NCI-H2171 treated with DMSO at 0.1 percent for 48 hours (cell line): ENCODE results near the gene COL7A1.

Experiments
- DNase-seq: peaks from one replicate; lab custom pipeline; 2025; lab: John Stamatoyannopoulos, UW

Gene COL7A1

DNA sequence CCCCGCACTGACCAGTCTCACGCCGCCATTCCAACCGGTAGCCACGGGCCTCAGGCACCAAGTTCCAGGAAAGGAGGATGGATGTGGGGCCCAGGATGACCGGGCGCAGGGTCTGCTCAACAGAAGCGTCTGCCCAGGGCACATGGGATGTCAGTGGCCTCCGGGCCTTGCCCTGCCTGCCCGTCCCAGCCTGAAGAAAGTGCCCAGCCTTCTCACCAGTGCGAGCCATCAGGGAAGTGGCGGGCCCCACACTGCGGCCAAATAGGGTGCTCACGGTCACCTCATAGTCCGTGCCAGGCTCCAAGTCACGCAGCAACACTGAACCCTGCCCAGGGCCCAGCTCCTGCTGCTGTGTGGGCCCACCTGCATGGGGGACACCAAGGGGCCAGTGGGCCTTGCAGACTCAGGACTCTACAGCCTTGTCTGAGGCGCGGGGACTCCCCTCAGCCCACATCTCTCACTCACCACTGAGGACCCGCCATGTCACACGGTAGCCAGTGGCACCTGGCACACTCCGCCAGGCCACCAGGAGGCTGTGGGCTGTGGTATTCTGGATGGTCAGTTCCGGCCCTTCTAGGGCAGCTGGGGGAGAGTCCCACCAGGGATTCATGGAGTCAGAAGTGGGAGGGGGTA lies 3.1 kb downstream of the COL7A1 start:
- DNase-seq: no peak

DNA sequence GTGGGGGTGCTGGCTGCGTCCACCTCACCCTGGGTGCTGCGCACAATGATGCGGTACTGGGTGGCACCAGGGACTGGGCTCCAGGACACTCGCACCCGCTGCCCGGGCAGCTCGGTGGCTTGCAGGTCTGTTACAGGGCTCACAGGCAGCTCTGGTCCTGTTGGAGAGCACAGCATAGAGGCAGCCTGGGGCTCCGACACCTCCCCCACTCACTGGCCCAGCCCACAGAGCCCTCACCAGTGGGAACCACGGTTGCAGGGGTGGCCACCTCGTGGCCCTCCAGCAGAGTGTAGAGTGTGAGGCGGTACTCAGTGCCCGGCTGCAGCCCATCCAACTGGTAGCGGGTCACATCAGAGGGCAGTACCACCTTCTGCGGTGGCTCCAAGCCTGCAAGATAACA lies 3.7 kb downstream of the COL7A1 start:
- DNase-seq: no peak

DNA sequence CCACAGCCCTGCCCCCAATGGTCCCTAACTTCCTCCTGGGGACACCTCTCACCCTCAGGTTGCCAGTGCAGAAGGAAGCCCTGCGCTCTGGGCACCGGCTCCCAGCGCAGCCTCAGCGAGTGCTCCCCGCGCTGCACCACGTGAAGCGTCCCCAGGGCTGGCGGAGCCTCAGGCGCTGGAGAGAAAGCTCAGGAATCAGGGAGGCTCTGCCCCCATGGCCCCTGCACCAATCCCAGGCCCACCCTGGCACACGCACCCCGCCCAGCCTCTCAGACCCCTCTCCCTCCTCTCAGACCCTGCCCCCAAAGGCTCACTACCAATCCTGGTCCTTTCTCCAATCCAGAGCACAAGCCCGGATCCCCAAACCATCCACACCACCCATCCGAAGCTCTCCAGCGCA lies 6.9 kb downstream of the COL7A1 start:
- no peak for DNase-seq

DNA sequence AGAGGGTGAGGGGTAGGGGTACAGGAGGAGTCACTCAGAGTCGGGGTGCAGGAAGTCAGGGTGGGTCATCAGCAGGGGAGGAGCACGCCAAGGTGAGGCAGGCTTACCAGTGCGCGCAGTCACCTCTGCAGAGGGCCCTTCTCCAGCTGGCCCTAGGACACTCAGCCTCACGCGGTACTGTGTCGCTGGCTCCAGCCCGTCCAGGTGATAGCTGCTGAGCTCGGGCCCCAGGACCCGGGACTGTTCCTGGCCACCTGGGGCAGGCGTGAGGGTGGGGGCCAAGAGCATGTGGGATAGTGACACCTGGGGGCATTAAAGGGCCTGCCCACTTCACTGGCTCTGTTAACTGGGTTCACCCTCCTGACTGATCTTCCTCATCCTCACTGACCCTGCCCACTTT lies 7.4 kb downstream of the COL7A1 start:
- no peak for DNase-seq

DNA sequence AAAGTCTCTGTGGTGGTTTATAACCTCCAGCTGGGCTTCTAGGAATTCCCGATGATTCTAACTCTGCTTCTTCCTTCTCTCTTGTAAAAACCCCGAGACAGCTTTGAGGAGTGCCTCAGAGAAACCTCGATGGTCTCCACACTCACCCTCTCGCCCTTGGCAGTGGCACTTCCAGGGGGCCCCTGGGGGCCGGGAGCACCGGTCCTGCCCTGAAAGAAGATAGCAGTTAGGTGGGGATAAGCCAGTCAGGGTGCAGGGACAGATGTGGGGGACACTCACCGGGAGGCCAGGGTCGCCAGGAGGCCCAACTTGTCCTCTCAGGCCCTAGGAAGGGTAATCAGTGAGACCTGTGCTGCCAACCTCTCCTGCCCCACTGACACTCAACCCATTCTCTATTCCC lies 9.7 kb downstream of the COL7A1 start:
- DNase-seq: no peak

DNA sequence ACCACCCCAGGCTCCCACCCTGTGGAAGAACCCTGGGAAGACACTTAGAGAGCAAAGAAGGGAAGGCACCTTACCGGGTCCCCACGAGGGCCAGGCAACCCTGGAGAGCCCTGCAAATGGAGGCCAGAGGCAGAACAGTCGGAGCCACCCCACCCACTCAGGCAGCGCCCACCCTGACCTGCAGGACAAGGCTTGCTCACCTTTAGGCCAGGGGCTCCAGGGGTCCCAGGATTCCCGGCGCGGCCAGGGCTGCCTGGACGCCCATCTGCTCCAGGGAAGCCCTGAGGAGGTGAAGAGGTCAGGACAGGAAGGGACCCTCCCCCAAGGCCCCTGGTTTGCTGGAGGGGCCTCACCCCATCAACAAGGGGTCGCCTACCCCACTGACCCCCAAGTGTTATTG lies 10.3 kb downstream of the COL7A1 start:
- no peak for DNase-seq

DNA sequence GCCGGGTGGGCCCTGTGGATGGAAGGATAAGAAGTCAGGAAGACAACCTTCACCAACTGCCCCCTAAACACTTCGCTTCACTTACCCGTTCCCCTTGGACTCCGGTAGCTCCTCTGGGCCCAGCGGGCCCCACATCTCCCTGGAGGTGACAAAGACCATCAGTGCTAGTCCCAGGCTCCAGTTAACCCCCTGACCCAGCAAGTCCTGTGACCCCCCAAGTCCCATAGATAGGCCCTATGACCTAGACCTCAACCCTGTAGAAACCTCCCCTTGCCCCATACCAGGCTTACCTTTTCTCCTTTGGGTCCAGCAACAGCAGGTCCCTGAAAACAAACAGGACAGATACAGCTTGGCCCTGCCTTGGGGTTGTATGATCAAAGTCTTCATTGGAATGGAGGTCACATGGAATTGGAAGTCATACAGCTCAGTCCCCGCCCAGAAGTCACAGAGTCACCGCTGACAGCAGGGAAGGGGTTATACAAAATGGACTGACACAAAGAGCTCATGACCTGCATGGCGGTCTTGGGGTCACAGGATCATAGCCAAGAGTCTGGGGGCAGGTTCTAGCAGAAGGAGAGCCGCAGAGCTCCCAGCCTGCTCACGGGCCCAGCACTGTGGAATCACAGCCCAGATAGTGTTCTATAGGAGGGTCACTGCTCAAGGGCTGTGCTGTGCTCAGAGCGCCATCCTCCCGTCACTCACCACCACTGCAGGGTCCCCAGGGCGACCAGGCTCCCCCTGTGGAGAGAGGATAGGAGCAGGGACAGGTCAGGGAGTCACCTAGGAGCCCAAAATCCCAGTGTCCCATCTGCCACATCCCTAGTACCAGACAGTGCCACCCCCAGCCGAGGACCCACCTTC lies 13.3 kb downstream of the COL7A1 start:
- no peak for DNase-seq

DNA sequence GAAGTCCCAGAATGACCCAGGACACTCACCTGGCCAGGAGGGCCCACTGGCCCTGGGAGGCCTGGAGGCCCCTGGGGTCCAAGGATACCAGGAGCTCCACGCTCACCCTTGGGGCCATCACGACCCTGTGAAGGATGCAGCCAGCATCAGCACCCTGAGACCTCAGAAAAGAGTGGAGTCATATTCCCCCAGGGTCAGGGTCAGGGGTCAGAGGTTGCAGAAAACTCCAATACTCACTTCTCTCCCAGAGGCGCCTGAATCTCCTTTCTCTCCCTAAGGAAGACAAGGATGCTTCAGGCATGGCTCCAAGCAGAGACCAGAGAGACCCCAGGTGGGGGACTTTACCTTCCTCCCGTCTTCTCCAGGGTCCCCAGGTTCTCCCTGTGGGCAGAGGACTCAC lies 18.5 kb downstream of the COL7A1 start:
- no peak for DNase-seq

DNA sequence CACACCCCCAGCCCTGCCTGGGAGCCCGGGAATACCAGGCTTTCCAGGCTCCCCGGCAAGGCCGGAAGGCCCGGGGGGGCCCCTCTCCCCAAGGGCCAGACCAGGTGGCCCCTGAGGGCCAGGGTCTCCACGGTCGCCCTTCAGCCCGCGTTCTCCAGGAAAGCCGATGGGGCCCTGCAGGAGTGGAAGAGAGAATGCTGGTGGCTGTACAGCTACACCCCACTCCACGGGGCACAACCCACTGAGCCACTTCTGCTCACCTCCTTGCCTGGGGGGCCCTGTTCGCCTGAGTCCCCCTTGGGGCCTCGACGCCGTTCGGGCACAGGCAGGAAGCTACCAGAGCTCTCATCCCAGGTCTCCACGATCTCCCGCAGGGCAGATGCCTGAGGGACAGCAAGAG lies 19.8 kb downstream of the COL7A1 start:
- no peak for DNase-seq

DNA sequence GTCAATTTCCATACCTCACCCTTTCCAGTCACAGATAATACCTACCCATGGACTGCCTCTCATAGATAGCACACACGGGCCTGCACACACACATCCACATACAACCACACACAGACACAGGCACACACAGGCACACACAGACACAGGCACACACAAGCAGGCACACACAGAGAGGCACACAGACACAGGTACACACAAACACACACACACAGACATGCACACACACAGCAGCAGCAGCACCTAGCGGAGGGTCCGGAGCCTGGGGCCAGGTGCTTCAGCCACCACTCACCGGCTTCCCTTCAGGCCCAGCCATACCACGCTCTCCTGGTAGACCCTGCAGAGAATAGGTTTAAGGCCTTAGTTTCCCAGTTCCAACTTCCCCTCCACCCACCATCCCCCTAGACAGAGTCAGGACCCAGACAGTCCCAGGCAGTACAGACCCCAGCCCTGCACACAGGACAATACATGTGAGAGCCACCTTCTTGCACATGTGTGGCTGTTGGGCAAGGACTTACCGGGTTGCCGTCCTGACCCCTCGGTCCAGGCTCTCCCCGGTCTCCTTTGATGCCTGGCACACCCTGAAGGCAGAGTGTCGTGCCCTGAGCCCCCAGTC lies 21.1 kb downstream of the COL7A1 start:
- no peak for DNase-seq

DNA sequence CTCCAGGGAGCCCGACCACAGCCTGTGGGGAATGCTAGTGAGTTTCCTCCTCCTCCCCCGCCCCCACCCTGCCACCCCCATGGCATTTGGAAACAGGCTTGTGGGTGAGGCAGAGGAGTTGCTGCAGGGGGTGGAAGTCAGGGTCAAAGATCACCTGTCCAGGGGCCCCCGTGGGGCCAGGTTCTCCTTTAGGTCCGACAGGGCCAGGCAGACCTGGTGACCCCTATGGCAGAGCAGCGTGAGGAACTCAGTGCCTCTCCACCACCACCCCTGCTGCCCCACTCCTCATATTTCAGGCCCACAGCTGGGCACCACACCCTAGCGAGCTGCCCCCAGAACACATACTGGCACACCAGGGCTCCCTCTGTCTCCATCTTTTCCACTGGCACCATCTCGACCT lies 22.6 kb downstream of the COL7A1 start:
- DNase-seq: no peak

DNA sequence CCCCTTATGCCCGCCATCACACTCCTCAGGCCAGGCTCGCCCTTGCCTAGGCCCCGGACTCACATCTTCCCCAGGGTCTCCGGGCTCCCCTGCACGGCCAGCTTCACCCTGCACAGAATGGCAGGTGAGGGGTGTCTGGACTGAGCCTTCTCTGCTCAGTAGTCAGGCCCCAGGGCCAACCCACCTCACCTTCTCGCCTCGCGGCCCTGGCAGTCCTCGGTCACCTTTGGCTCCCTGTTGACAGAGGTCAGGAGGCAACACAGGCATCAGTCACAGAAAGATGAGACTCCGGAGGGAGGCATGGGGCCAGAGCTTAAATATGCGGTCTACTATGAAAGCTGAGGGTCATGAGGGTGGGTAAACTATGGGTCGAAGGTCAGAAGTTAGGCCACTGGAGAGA lies 23.2 kb downstream of the COL7A1 start:
- DNase-seq: no peak

DNA sequence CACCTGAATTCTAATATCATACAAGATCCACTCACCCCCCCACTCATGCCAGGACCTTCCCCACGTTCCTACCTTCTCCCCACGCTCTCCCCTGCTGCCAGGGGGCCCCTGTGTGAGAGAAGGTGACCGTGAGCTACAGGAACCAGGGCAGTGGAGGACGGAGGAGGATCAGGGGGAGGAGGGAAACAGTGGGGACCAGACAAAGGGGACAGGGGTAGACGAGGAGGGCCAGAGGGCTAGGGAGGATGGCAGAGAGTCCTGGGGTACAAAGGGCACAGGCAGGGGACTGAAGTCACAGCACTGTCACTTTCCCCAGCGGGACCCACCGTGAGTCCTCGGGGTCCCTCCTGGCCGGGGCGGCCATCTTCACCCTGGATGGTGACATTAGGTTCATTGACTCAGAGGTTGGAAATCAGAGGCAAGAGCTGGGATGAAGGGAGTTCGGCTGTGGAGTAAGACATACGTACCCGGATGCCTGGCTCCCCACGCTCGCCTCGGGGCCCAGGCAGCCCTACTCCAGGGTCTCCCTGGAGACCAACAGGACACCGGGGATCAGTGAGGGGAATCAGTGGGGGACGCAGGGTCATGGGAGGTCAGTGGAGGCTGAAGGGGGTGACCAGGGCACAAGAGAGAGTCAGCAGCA lies 25.2 kb downstream of the COL7A1 start:
- no peak for DNase-seq

DNA sequence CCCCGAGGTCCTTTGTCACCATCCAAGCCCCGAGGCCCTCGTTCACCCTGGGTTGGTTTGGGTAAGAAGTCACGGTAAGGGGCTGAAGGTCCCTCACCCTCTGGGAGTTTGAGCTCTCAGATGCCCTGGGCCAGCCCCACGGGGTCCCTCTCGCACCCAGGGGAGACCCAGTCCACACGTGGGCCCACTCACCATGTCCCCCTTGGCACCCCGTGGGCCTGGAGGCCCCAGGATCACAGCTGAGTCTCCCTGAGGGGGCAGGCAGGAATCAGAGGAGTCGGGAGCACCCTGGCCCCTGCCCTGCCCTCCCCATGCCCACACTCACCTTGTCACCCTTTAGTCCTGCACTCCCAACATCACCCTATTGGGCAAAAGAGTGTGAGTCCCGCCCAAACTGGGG lies 25.7 kb downstream of the COL7A1 start:
- no peak for DNase-seq

DNA sequence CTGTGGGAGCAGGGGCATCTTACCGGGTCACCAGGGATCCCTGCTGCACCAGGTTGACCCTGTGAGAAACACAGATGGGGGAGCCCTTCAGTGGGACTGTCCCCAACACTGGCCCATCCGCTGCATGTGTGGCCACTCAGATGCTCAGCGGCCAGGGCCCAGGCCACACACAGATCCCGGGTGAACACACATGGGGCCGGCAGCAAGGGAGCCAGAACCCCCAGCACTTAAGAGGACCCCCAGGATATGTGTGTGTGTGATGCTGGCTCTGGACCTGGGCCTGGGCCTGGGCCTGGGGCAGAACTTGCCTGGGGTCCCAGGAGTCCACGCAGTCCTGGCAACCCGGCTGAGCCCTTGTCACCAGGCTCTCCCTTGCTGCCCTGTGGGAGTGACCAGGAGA lies 26.7 kb downstream of the COL7A1 start:
- DNase-seq: no peak

DNA sequence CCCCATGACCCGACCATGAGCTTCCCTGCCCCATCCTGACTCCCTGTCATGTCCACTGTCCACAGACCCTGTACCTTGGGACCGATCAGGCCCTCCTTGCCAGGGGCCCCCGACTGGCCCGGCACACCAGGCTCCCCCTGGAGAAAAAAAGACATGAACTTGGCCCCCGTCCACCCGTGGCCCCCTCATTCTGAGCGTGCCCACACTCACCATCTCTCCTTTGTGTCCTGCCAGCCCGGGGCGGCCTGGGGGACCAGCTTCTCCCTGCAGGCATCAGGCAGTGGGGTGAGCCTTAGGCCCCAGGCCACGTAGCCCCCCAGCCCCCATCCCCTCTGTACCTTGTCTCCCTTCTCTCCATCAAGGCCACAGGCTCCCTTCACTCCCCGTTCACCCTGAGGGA lies 27.6 kb downstream of the COL7A1 start:
- DNase-seq: no peak

DNA sequence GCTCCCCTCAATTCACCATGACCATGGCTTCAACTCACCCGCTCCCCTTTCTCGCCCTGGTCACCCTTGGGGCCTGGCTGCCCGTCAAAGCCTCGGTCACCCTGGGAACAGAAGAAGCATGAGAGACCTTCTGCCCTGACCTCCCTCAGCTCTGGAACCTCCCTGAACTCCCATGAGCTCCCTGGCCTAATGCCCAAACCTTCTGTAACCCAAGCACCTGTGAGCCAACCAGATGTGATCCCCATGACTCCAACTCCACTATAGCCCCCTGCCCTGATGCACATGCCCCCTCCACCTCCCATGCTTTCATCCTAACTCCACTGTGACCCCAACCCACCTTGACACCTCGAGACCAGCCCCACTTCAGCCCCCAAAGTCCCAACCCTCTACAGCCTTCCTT lies 28.0 kb downstream of the COL7A1 start:
- DNase-seq: no peak

DNA sequence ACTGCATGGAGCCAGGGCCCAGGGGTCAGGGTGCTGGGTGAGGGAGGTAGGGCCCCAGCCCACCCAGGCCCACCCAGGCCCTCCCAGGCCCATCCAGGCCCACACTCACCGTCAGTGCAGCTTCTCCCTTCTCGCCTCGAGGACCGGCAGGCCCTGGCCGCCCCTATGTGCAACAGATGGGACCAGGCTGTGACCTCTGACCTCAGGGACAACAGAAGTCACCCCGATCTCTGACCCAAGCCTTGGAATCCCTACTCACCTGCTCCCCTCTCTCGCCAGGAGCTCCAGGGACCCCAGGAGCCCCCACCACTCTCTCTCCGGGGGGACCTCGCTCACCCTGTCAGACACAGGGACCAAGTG lies 28.7 kb downstream of the COL7A1 start:
- DNase-seq: no peak

DNA sequence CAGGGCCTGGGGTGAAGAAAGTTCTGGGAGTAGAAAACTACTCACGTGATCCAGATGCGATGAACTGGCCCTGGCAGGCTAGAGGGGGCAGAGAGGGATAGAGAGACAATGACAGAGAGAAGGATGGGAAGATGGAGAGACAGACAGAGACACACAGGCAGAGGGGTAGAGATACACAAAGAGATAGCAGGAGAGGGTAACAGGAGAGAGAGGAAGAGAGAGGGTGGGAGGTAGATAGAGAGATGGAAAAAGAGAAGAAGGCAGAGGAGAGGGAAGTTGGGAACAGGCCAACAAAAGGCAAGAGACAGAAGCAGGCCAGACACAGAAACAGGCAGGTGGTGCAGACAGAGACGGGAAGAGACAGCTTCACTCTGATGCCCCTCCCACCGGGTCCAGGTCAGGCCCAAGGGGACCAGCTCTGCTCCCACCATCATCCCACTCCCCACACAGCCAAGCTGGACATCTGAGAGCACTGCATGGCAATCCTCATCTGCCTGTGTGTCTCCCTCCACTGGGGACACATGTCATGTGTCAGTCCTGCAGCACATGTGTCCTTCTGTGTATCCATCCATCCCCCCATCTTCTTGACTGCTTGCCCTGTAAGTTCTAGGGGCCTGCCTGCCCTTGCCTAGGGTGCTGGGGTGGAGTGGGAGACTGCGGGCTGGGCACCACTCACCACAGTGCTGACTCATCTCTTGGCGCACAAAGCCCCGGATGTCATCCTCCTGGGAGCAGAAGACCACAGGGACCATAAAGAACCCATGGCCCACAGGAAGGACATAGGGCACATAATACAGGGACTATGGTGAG lies 29.3 kb downstream of the COL7A1 start:
- no peak for DNase-seq

DNA sequence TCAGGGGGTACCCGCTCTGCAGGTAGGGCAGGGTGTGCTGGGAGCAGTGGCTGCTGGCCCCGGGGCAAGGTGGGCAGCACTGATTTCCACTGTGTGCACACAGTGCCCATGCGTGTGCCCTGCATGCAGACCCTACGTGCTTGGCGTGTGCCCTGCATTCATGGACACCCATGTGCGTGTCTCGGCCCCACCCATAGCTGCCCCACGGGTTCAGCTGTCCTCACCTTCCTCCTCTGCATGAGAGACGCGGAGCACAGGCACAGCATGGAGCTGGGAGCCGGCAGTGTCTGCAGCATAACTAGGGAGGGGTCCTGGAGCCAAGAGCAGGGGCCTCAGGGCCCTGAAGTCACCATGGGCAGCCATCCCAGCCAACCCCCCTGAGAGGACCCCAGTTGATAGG lies 29.9 kb downstream of the COL7A1 start:
- no peak for DNase-seq

DNA sequence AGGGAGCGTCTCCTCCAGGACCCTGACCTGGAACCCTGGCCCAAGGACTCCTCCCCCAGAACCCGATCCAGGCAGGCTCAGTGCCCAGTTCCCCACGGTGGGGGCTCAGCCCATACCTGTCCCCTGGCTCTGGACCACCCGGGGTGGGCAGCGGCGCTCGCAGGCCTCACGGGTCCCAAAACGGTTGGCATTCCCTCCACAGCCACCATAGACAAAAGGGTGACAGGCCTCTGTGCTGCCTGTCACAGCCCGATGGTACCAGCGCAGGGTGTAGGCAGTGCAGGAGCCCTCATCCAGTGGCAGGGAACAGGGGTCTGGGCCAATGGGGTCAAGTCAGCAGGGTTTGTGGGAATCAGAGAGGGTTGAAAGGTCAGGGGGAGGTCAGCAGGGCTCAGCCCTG lies 30.5 kb downstream of the COL7A1 start:
- no peak for DNase-seq

DNA sequence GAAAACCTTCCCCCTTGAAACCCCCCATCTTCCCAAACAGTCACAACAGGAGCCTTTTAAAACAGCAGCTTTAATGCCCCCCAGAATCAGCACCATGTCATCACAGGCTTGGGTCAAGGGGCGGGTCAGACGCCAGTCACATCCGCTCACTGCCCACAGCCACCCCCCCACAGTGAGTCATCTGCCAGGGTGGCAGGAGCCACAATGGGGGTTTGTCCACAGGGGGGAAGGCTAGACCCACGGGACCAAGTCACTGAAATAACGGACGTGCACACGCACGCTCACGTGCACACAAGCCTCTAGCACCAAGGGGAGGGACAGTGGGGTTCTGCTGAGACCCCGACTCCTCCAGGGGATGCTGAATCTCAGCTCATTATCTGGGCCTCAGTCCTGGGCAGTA lies 31.1 kb downstream of the COL7A1 start:
- DNase-seq: no peak
